Measurements from ENCODE around the gene GPR141.

Gene GPR141

DNA sequence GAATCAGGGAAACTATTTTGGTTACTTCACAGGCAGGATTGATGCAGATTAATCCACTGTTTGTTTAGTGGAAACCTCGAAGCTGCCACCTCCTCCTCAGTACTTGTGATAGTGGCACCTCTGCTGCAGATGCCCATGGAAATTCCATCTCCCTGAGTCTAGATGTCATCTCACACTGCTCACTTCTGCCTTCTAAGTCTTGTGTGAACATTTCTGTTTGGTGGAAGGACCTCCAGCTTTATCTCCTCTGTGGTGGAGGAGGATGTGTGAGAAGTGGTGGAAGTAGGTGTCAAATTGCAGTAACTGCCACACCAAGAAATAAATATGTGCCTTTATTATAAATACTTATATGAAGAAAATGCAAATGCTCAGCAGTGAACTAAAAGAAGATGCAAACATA lies 25.8 kb upstream of the GPR141 start:
- no peak overlapping the region for H3K4me3 ChIP-seq (ENCODE audit: low read depth, low read length)
- DNase-seq (ENCODE audit: low read depth, low spot score), result no peak
- TF ChIP-seq, protein P1, sequence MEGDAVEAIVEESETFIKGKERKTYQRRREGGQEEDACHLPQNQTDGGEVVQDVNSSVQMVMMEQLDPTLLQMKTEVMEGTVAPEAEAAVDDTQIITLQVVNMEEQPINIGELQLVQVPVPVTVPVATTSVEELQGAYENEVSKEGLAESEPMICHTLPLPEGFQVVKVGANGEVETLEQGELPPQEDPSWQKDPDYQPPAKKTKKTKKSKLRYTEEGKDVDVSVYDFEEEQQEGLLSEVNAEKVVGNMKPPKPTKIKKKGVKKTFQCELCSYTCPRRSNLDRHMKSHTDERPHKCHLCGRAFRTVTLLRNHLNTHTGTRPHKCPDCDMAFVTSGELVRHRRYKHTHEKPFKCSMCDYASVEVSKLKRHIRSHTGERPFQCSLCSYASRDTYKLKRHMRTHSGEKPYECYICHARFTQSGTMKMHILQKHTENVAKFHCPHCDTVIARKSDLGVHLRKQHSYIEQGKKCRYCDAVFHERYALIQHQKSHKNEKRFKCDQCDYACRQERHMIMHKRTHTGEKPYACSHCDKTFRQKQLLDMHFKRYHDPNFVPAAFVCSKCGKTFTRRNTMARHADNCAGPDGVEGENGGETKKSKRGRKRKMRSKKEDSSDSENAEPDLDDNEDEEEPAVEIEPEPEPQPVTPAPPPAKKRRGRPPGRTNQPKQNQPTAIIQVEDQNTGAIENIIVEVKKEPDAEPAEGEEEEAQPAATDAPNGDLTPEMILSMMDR (IDR thresholded peaks at IDR 0.05; ENCODE audit: insufficient read depth, low read length, missing control alignments), result no peak
- POLR2A ChIA-PET, result no interaction called here
- CTCF ChIA-PET, result no interaction called here

DNA sequence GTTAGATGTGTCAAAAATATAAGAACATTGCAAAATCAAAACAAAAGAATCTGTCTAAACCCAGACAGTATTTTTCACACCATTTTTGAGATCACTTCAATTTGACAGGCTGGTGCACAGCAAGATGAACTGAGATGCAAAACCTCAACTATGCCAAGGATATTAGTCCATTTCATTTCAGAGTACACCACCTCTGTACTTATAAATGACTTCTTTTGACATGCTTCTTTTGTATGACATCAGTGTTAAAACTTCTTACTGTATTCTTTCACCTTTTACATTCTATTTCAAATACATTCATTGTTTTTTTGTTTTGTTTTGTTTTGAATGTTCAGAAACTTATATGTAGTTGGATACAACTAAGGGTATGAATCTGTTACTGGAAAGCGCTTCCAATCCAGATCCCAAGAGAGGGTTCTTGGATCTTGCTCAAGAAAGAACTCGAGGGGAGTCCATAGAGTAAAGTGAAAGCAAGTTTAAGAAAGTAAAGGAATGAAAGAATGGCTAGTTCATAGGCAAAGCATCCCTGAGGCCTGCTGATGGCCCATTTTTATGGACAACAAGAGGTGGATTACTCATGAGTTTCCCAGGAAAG lies 23.5 kb upstream of the GPR141 start:
- DNase-seq (ENCODE audit: low read depth, low spot score), result no peak
- ChIA-PET CTCF (no interaction called here), POLR2A (no interaction called here)
- TF ChIP-seq, protein P1 (IDR thresholded peaks at IDR 0.05; ENCODE audit: insufficient read depth, low read length, missing control alignments), result no peak
- no peak overlapping the region for H3K4me3 ChIP-seq (ENCODE audit: low read depth, low read length)

DNA sequence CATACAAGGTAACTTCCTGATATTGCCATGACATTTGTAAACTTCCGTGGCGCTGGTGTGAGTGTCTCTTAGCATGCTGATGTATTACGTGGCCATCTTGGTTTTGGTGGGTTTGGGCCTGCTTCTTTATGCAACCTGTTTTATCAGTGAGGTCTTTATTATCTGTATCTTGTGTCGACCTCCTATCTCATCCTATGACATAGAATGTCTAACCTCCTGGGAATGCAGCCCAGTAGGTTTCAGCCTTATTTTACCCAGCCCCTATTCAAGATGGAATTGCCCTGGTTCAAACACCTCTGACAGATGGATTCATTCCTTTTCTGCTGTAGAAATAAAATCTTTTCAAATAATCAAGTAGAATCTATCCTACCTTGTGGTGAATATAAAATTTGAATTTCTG lies 23.0 kb upstream of the GPR141 start:
- TF ChIP-seq, protein P1 (IDR thresholded peaks at IDR 0.05; ENCODE audit: insufficient read depth, low read length, missing control alignments), result no peak
- CTCF ChIA-PET, result no interaction called here
- no peak overlapping the region for H3K4me3 ChIP-seq (ENCODE audit: low read depth, low read length)
- POLR2A ChIA-PET, result no interaction called here
- DNase-seq (ENCODE audit: low read depth, low spot score), result no peak

DNA sequence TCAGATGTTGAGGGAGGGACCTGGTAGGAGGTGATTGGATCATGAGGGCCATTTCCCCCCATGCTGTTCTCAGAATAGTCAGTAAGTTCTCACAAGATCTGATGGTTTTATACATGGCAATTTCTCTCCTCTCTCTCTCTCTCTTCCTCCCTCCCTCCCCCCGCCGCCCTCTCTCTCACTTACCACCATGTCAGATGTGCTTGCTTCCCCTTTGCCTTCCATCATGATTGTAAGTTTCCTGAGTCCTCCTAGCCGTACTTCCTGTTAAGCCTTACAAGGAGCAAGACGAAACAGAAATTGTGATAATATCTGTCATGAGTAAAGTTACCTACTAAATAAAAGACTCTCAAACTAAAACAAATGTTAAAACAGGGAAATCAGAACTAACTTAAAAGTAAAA lies 19.9 kb upstream of the GPR141 start:
- H3K4me3 ChIP-seq (ENCODE audit: low read depth, low read length), result no peak overlapping the region
- POLR2A ChIA-PET, result no interaction called here
- TF ChIP-seq, protein P1 (IDR thresholded peaks at IDR 0.05; ENCODE audit: insufficient read depth, low read length, missing control alignments), result no peak
- no peak for DNase-seq (ENCODE audit: low read depth, low spot score)
- CTCF ChIA-PET, result no interaction called here

DNA sequence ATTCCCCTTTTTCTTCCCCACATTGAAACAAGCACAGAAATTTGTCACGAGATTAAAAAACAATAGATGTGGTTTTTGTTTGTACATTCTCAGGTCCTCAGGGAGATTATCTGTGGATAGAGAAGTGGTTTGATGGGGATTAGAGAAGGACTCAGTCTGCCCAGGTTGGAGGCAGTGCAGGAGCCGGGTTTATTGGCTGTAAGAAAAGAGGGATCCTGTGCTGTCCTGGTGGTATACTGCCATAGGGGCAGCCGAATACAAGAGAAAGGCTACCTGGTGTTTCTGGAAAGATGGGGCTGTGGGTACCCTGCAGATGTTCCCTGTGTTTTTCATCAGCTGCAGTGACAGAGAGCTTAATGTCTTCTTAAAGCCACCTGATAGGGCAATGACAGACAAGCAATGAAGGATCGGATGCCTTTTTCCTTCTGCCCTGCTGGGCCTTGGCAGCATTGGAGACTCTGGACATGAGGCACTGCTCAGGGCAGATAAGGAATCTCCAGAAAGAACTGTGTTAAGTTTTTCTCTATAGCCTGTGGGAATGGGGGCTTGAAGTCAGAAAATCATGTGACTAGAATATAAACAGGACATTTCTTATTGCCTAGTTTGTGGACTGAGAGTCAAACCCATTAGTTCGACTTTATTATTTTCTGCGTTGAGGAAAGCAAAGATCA lies 18.1 kb upstream of the GPR141 start:
- H3K4me3 ChIP-seq (ENCODE audit: low read depth, low read length), result no peak overlapping the region
- TF ChIP-seq, protein P1 (IDR thresholded peaks at IDR 0.05; ENCODE audit: insufficient read depth, low read length, missing control alignments), result no peak
- CTCF ChIA-PET, result no interaction called here
- POLR2A ChIA-PET, result no interaction called here
- DNase-seq (ENCODE audit: low read depth, low spot score), result no peak

DNA sequence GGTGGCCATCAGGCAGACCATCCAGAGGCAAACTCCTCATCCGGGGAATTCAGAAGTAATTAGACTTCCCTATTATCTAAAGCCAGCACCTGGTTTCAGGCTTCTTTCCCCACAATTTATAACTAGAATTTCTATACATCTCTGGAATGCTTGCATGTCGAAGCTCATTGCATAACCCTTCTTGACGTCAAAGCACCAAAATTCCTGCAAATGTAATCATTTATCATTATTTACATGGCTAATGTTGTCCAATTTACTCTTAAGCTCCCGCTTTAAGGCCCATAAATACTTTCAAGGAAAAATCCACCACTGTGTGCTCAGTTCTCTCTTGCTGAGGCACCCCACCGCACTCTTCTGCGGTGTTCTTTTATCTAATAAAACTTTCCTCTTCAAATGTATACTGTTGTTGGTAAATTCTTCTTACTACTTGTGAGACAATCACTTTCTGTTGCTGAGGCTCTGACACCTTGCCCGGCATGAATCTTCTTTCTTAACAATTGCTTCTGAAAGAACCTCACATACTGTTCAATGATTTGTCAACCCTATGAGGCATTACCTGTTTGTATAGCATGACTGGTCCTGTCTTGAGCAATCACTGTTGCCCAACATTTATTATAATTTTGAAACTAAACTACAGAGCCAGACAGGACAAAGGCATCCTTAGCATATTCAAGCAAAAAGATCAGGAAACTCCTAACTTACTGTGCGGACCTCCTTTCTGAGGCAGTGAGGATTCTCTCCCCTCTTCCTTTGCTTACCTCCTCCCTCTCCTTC lies 17.4 kb upstream of the GPR141 start:
- TF ChIP-seq, protein P1 (IDR thresholded peaks at IDR 0.05; ENCODE audit: insufficient read depth, low read length, missing control alignments), result no peak
- CTCF ChIA-PET, result no interaction called here
- no peak overlapping the region for H3K4me3 ChIP-seq (ENCODE audit: low read depth, low read length)
- no peak for DNase-seq (ENCODE audit: low read depth, low spot score)
- POLR2A ChIA-PET, result no interaction called here
